ENCODE results near the gene PSME3. TPM values are rescaled to one million over a fixed set of nuclear protein-coding genes. Genes with fewer than 3 reads are reported as not detected.
"Not testable (repeated sequence)": the region's sequence is repeated elsewhere in the genome, so short reads cannot be mapped to it uniquely, and the experiment has no call there.

The PSME3 gene
- total RNA-seq, 1 experiment from 2014 or later, result 192 TPM

DNA sequence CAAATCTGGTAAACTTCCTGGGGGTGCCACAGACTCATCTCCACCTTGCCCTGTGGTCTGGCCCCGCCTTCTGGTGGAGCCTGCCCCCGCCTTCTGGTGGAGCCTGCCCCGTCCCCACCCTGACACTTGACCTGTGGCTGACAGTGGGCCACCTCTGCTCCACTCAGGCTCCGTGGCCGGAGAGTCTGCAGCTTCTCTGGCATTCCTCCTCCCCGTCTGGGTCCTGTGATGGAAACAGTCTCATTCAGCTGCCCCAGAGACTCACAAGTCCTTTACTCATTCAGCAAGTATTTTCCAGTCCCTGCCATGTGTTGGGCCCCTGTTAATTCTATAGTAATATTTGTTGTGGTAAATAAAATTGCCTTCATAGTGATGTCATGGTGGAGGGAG is 46.4 kb downstream of the PSME3 start (continued):
- TF ChIP-seq, protein P1, sequence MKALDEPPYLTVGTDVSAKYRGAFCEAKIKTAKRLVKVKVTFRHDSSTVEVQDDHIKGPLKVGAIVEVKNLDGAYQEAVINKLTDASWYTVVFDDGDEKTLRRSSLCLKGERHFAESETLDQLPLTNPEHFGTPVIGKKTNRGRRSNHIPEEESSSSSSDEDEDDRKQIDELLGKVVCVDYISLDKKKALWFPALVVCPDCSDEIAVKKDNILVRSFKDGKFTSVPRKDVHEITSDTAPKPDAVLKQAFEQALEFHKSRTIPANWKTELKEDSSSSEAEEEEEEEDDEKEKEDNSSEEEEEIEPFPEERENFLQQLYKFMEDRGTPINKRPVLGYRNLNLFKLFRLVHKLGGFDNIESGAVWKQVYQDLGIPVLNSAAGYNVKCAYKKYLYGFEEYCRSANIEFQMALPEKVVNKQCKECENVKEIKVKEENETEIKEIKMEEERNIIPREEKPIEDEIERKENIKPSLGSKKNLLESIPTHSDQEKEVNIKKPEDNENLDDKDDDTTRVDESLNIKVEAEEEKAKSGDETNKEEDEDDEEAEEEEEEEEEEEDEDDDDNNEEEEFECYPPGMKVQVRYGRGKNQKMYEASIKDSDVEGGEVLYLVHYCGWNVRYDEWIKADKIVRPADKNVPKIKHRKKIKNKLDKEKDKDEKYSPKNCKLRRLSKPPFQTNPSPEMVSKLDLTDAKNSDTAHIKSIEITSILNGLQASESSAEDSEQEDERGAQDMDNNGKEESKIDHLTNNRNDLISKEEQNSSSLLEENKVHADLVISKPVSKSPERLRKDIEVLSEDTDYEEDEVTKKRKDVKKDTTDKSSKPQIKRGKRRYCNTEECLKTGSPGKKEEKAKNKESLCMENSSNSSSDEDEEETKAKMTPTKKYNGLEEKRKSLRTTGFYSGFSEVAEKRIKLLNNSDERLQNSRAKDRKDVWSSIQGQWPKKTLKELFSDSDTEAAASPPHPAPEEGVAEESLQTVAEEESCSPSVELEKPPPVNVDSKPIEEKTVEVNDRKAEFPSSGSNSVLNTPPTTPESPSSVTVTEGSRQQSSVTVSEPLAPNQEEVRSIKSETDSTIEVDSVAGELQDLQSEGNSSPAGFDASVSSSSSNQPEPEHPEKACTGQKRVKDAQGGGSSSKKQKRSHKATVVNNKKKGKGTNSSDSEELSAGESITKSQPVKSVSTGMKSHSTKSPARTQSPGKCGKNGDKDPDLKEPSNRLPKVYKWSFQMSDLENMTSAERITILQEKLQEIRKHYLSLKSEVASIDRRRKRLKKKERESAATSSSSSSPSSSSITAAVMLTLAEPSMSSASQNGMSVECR (CRISPR knock-in tag; IDR thresholded peaks at IDR 0.05; ENCODE audit: borderline replicate concordance), result no peak
- TF ChIP-seq NR2C2 (CRISPR knock-in tag; IDR thresholded peaks at IDR 0.05) (no peak), JAZF1 (CRISPR knock-in tag; IDR thresholded peaks at IDR 0.05) (no peak), SP1 (CRISPR knock-in tag; conservative IDR thresholded peaks at IDR 0.05) (no peak), CBFB (CRISPR knock-in tag; IDR thresholded peaks at IDR 0.05; ENCODE audit: low read depth) (no peak), GABPB1 (CRISPR knock-in tag; IDR thresholded peaks at IDR 0.05) (no peak)
- TF ChIP-seq, protein P2, sequence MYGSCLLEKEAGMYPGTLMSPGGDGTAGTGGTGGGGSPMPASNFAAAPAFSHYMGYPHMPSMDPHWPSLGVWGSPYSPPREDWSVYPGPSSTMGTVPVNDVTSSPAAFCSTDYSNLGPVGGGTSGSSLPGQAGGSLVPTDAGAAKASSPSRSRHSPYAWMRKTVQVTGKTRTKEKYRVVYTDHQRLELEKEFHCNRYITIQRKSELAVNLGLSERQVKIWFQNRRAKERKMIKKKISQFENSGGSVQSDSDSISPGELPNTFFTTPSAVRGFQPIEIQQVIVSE (CRISPR knock-in tag; IDR thresholded peaks at IDR 0.05; ENCODE audit: borderline replicate concordance), result no peak

DNA sequence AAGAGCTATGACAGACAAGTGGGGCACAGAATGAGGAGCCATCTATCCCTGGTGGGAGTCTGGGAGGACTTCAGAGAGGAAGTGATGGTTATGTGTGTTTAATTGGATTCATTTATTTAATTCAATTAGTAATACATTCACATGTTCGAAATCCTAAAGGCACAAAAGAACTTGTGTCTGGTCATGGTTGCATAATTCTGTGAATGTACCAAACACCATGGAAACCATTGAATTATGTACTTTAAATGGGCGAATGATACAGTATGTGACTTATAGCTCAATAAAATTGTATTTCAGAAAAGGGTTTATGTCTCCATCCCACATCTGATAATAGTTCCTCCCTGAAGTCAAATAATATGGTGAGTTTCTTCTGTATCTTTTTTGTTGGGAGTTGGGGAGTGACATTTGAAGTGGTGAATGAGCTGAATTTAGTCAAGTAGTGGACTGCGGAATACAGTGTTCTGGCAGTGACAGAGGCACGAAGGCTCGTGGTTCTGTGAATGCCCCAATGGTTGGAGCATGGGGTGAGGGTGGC is 47.6 kb downstream of the PSME3 start:
- peaks cover 32% of the 10 kb centered on the region for H3K27me3 Mint-ChIP-seq (ENCODE audit: low read depth)
- H3K4me3 Mint-ChIP-seq, result no peak overlapping the region
- TF ChIP-seq, protein P3, sequence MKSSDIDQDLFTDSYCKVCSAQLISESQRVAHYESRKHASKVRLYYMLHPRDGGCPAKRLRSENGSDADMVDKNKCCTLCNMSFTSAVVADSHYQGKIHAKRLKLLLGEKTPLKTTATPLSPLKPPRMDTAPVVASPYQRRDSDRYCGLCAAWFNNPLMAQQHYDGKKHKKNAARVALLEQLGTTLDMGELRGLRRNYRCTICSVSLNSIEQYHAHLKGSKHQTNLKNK (CRISPR knock-in tag; IDR thresholded peaks at IDR 0.05), result no peak
- no peak for TF ChIP-seq SOX15 (CRISPR knock-in tag; IDR thresholded peaks at IDR 0.05)
- TF ChIP-seq GABPB1 (CRISPR knock-in tag; IDR thresholded peaks at IDR 0.05), result no peak
- TF ChIP-seq, protein P4, sequence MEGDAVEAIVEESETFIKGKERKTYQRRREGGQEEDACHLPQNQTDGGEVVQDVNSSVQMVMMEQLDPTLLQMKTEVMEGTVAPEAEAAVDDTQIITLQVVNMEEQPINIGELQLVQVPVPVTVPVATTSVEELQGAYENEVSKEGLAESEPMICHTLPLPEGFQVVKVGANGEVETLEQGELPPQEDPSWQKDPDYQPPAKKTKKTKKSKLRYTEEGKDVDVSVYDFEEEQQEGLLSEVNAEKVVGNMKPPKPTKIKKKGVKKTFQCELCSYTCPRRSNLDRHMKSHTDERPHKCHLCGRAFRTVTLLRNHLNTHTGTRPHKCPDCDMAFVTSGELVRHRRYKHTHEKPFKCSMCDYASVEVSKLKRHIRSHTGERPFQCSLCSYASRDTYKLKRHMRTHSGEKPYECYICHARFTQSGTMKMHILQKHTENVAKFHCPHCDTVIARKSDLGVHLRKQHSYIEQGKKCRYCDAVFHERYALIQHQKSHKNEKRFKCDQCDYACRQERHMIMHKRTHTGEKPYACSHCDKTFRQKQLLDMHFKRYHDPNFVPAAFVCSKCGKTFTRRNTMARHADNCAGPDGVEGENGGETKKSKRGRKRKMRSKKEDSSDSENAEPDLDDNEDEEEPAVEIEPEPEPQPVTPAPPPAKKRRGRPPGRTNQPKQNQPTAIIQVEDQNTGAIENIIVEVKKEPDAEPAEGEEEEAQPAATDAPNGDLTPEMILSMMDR (IDR thresholded peaks at IDR 0.05), result no peak
- no peak for TF ChIP-seq GTF2I (CRISPR knock-in tag; conservative IDR thresholded peaks at IDR 0.05)
- TF ChIP-seq, protein P5, sequence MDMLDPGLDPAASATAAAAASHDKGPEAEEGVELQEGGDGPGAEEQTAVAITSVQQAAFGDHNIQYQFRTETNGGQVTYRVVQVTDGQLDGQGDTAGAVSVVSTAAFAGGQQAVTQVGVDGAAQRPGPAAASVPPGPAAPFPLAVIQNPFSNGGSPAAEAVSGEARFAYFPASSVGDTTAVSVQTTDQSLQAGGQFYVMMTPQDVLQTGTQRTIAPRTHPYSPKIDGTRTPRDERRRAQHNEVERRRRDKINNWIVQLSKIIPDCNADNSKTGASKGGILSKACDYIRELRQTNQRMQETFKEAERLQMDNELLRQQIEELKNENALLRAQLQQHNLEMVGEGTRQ (CRISPR knock-in tag; IDR thresholded peaks at IDR 0.05), result no peak
- TF ChIP-seq, protein P6, sequence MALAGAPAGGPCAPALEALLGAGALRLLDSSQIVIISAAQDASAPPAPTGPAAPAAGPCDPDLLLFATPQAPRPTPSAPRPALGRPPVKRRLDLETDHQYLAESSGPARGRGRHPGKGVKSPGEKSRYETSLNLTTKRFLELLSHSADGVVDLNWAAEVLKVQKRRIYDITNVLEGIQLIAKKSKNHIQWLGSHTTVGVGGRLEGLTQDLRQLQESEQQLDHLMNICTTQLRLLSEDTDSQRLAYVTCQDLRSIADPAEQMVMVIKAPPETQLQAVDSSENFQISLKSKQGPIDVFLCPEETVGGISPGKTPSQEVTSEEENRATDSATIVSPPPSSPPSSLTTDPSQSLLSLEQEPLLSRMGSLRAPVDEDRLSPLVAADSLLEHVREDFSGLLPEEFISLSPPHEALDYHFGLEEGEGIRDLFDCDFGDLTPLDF (CRISPR knock-in tag; IDR thresholded peaks at IDR 0.05), result no peak
- TF ChIP-seq, protein P7, sequence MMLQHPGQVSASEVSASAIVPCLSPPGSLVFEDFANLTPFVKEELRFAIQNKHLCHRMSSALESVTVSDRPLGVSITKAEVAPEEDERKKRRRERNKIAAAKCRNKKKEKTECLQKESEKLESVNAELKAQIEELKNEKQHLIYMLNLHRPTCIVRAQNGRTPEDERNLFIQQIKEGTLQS (CRISPR knock-in tag; conservative IDR thresholded peaks at IDR 0.05), result no peak
- TF ChIP-seq, protein P8, sequence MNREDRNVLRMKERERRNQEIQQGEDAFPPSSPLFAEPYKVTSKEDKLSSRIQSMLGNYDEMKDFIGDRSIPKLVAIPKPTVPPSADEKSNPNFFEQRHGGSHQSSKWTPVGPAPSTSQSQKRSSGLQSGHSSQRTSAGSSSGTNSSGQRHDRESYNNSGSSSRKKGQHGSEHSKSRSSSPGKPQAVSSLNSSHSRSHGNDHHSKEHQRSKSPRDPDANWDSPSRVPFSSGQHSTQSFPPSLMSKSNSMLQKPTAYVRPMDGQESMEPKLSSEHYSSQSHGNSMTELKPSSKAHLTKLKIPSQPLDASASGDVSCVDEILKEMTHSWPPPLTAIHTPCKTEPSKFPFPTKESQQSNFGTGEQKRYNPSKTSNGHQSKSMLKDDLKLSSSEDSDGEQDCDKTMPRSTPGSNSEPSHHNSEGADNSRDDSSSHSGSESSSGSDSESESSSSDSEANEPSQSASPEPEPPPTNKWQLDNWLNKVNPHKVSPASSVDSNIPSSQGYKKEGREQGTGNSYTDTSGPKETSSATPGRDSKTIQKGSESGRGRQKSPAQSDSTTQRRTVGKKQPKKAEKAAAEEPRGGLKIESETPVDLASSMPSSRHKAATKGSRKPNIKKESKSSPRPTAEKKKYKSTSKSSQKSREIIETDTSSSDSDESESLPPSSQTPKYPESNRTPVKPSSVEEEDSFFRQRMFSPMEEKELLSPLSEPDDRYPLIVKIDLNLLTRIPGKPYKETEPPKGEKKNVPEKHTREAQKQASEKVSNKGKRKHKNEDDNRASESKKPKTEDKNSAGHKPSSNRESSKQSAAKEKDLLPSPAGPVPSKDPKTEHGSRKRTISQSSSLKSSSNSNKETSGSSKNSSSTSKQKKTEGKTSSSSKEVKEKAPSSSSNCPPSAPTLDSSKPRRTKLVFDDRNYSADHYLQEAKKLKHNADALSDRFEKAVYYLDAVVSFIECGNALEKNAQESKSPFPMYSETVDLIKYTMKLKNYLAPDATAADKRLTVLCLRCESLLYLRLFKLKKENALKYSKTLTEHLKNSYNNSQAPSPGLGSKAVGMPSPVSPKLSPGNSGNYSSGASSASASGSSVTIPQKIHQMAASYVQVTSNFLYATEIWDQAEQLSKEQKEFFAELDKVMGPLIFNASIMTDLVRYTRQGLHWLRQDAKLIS (CRISPR knock-in tag; IDR thresholded peaks at IDR 0.05; ENCODE audit: borderline replicate concordance), result no peak
- DNase-seq (ENCODE audit: low spot score), result no peak
- peaks cover 26% of the 10 kb centered on the region for H3K4me1 Mint-ChIP-seq
- H3K9me3 Mint-ChIP-seq, result no peaks in the 10 kb centered on the region
- ChIA-PET CTCF (interaction anchor here (1.4 kb wide), 1 partner anchor 10 kb away, joined by 3 read pairs; no protein-coding TSS in a partner anchor), POLR2A (no interaction called here)
- ATAC-seq, result no peak
- H3K36me3 Mint-ChIP-seq, result no peaks in the 10 kb centered on the region
- no peak overlapping the region for H3K27ac Mint-ChIP-seq

DNA sequence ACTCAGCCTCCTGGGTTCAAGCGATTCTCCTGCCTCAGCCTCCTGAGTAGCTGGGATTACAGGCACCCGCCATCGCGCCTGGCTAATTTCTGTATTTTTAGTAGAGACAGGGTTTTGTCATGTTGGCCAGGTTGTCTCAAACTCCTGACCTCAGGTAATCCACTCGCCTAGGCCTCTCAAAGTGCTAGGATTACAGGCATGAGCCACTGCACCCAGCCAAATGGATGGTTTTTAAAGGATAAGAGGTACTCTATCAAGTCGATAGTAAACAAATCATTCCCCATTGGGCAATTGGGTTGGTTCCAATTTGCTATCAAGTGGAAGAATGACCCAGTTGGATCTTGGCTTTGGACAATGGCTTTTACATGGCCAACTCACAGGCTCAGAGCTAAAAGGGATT is 48.5 kb downstream of the PSME3 start:
- ATAC-seq; H3K36me3 Mint-ChIP-seq; H3K27ac Mint-ChIP-seq; DNase-seq (ENCODE audit: low spot score); POLR2A ChIA-PET; H3K9me3 Mint-ChIP-seq; H3K4me3 Mint-ChIP-seq: not testable (repeated sequence)
- Mint-ChIP-seq H3K27me3 (ENCODE audit: low read depth) (peaks cover 30% of the 10 kb centered on the region), H3K4me1 (peaks cover 26% of the 10 kb centered on the region)
- CTCF ChIA-PET, result interaction anchor here (1.0 to 2.8 kb wide), 3 partner anchors 47 to 116 kb away, joined by 3 to 9 read pairs (median 6); partner anchors contain the start of genes BECN1 and RPL27

Data from WTC11 (cell line).